Measurements from ENCODE around the gene ZNF536.

DNA sequence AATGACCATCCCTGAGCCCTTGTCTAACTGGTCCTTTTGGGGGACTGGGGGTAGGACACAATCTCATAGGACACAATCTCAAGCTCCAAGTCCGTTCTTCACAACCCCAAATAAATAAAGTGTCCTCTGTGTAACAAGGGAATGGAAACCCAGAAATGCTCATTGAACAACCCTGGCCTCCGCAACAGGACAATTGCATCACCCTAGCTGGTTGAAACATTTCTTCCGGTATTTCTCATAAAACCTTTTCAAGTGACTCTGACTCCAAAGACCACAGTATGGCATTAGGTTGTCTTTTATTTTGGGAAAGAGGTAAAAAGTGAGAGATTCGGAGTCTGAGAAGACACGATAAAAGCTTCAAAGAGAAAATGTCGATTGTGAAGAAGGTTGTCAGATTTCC lies 186.6 kb downstream of the ZNF536 start:
- TF ChIP-seq, protein P1, sequence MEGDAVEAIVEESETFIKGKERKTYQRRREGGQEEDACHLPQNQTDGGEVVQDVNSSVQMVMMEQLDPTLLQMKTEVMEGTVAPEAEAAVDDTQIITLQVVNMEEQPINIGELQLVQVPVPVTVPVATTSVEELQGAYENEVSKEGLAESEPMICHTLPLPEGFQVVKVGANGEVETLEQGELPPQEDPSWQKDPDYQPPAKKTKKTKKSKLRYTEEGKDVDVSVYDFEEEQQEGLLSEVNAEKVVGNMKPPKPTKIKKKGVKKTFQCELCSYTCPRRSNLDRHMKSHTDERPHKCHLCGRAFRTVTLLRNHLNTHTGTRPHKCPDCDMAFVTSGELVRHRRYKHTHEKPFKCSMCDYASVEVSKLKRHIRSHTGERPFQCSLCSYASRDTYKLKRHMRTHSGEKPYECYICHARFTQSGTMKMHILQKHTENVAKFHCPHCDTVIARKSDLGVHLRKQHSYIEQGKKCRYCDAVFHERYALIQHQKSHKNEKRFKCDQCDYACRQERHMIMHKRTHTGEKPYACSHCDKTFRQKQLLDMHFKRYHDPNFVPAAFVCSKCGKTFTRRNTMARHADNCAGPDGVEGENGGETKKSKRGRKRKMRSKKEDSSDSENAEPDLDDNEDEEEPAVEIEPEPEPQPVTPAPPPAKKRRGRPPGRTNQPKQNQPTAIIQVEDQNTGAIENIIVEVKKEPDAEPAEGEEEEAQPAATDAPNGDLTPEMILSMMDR (IDR thresholded peaks at IDR 0.05): no peak
- TF ChIP-seq POLR2A (IDR thresholded peaks at IDR 0.05): no peak
